Measurements from ENCODE around the gene LEKR1.

DNA sequence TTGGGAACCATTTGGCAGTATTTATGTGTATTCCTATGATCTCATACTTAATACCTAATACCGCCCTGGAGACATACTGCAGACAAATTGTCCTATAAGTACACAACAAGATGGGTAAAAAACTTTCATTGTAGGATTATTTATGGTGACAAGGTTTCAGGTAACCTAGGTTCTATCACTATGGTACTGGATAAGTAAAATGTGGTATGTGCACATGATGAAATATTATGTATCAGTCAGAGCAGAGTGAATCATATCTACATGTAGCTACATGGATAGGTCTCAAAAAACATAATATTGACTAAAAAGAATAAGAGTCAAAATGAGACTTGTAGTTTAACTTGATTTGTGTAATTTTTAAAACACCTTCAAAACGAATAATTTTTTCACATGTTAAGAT is 147.8 kb downstream of the LEKR1 start:
- TF ChIP-seq, protein P1, sequence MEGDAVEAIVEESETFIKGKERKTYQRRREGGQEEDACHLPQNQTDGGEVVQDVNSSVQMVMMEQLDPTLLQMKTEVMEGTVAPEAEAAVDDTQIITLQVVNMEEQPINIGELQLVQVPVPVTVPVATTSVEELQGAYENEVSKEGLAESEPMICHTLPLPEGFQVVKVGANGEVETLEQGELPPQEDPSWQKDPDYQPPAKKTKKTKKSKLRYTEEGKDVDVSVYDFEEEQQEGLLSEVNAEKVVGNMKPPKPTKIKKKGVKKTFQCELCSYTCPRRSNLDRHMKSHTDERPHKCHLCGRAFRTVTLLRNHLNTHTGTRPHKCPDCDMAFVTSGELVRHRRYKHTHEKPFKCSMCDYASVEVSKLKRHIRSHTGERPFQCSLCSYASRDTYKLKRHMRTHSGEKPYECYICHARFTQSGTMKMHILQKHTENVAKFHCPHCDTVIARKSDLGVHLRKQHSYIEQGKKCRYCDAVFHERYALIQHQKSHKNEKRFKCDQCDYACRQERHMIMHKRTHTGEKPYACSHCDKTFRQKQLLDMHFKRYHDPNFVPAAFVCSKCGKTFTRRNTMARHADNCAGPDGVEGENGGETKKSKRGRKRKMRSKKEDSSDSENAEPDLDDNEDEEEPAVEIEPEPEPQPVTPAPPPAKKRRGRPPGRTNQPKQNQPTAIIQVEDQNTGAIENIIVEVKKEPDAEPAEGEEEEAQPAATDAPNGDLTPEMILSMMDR (IDR thresholded peaks at IDR 0.05; ENCODE audit: borderline replicate concordance, extremely low read depth, low read length, poor library complexity, severe bottlenecking) = no peak
- TF ChIP-seq EZH2 (IDR thresholded peaks at IDR 0.05; ENCODE audit: borderline replicate concordance, low read depth, low read length, severe bottlenecking) = no peak

All from DND-41 (cell line).